K562 (cell line): ENCODE measurements around the gene GGNBP2. TPM values are rescaled to one million over a fixed set of nuclear protein-coding genes. Genes with fewer than 3 reads are reported as not detected.
A peak's percentile ranks its signal among the peaks of the same experiment; 100 is the strongest.

ENCODE experiments used
- BHLHE40 ChIP-seq: IDR thresholded peaks from 2 replicates; pipeline ENCODE4 v1.6.1; 2011; ENCODE audit warnings: low read length, improper control_type of control experiment
- CTCF ChIP-seq, 3 experiments: IDR thresholded peaks in 2 of 3; conservative IDR thresholded peaks in 1 of 3; 2 replicates each; pipeline ENCODE4 v1.5.1; 2011 to 2012; ENCODE audit warnings: low read length in 3 of 3, mild to moderate bottlenecking in 3 of 3, control low read depth in 2 of 3, improper control_type of control experiment in 1 of 3, inconsistent platforms in 1 of 3, low read depth in 1 of 3, mixed read lengths in 1 of 3, moderate library complexity in 1 of 3; ENCODE audit not compliant: insufficient read depth in 2 of 3
- FOXA1 ChIP-seq: fragments of 450-650 bp; IDR thresholded peaks from 2 replicates; pipeline ENCODE4 v1.6.1; 2016; ENCODE audit warnings: mild to moderate bottlenecking, borderline replicate concordance
- GTF2E2 ChIP-seq: fragments of 200-800 bp; sonication (Bioruptor generic); IDR thresholded peaks from 2 replicates; pipeline ENCODE4 v1.6.1; 2016; ENCODE audit warnings: missing genetic modification characterization, missing compliant biosample characterization
- HMG20B ChIP-seq: fragments of 250-450 bp; sonication (Bioruptor Pico); IDR thresholded peaks from 2 replicates; pipeline ENCODE4 v1.5.0; 2021; ENCODE audit warnings: mild to moderate bottlenecking
- KAT8 ChIP-seq: fragments of 450-650 bp; IDR thresholded peaks from 2 replicates; pipeline ENCODE4 v1.6.1; 2016; ENCODE audit warnings: low read depth, mild to moderate bottlenecking
- NR2C1 ChIP-seq, 2 experiments: fragments of 450-650 bp; IDR thresholded peaks; 2 replicates each; pipeline ENCODE4 v1.6.1; 2017; ENCODE audit warnings: mild to moderate bottlenecking in 2 of 2, antibody characterized with exemption in 1 of 2, inconsistent platforms in 1 of 2, missing compliant biosample characterization in 1 of 2, missing genetic modification characterization in 1 of 2
- NR3C1 ChIP-seq: sonication (generic); formaldehyde crosslinking; IDR thresholded peaks from 2 replicates; pipeline ENCODE4 v1.8.1; 2022; ENCODE audit warnings: missing genetic modification reagents
- PREB ChIP-seq: sonication (generic); formaldehyde crosslinking; IDR thresholded peaks from 2 replicates; pipeline ENCODE4 v1.8.1; 2023; ENCODE audit warnings: mild to moderate bottlenecking, missing genetic modification reagents
- RNF2 ChIP-seq: sonication (generic); IDR thresholded peaks from 2 replicates; pipeline ENCODE4 v1.6.1; 2016
- polyA plus RNA-seq, 8 experiments: library from polyadenylated mRNA; depleted of rRNA in 4 of 8; stranded (reverse) in 5 of 8; unstranded in 3 of 8; fragments of >200 nt; fragmentation: Nextera tagmentation in 2 of 8; fragmentation: Illumina TruSeq in 1 of 8; extraction: Ambion mirVana in 2 of 8; extraction: Trizol in 1 of 8; gene quantifications; 2 replicates each; pipeline versions ENCODE4 v1.2.1 to v1.2.3, GENCODE V29; 2011 to 2014; ENCODE audit warnings: inconsistent platforms in 1 of 8, missing spikeins in 1 of 8
- total RNA-seq, 7 experiments: library from RNA; depleted of rRNA in 6 of 7; stranded (reverse); fragments of >200 nt in 6 of 7; fragmentation: Illumina TruSeq in 2 of 7; extraction: Trizol in 2 of 7; gene quantifications; 2 replicates each; pipeline versions ENCODE4 v1.2.1 to v1.2.3, GENCODE V29; 2011 to 2021; ENCODE audit warnings: low replicate concordance in 1 of 7
- TF ChIP-seq, protein P1 (sequence below): fragments of 250-450 bp; sonication (Bioruptor Pico); IDR thresholded peaks from 2 replicates; pipeline ENCODE4 v1.4.0; 2020; ENCODE audit warnings: mild to moderate bottlenecking, moderate library complexity
- TF ChIP-seq, protein P2 (sequence below): sonication (generic); formaldehyde crosslinking; IDR thresholded peaks from 2 replicates; pipeline ENCODE4 v1.8.0; 2023; ENCODE audit warnings: mild to moderate bottlenecking, missing genetic modification reagents
- TF ChIP-seq, protein P3 (sequence below): fragments of 450-650 bp; formaldehyde crosslinking; IDR thresholded peaks from 2 replicates; pipeline ENCODE4 v1.4.0; 2020; ENCODE audit warnings: mild to moderate bottlenecking, moderate library complexity

Gene GGNBP2
- total and polyA plus RNA-seq, 9 of the 15 experiments (the other 6 are each of a cell fraction or from before 2014, with no cell fraction given): 35.7 to 96.6 (median 64.1) TPM

GRCh38 chr17:36534840-36535668 is 9.7 kb upstream of the GGNBP2 start, which contains the start of the genes MYO19 and PIGW (continued):
- peak; percentile 15 to 30 (median 26); a peak in 1 of 6 replicates for TF ChIP-seq CTCF (IDR thresholded peaks at IDR 0.05 in 2 of 3, conservative IDR thresholded peaks at IDR 0.05 in 1 of 3; ENCODE audit: insufficient read depth in 2 of 3, low read depth in 1 of 3, low read length in 3 of 3)
- TF ChIP-seq BHLHE40: peak; percentile 84
- TF ChIP-seq, protein P1, sequence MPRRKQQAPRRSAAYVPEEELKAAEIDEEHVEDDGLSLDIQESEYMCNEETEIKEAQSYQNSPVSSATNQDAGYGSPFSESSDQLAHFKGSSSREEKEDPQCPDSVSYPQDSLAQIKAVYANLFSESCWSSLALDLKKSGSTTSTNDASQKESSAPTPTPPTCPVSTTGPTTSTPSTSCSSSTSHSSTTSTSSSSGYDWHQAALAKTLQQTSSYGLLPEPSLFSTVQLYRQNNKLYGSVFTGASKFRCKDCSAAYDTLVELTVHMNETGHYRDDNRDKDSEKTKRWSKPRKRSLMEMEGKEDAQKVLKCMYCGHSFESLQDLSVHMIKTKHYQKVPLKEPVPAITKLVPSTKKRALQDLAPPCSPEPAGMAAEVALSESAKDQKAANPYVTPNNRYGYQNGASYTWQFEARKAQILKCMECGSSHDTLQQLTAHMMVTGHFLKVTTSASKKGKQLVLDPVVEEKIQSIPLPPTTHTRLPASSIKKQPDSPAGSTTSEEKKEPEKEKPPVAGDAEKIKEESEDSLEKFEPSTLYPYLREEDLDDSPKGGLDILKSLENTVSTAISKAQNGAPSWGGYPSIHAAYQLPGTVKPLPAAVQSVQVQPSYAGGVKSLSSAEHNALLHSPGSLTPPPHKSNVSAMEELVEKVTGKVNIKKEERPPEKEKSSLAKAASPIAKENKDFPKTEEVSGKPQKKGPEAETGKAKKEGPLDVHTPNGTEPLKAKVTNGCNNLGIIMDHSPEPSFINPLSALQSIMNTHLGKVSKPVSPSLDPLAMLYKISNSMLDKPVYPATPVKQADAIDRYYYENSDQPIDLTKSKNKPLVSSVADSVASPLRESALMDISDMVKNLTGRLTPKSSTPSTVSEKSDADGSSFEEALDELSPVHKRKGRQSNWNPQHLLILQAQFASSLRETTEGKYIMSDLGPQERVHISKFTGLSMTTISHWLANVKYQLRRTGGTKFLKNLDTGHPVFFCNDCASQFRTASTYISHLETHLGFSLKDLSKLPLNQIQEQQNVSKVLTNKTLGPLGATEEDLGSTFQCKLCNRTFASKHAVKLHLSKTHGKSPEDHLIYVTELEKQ (CRISPR knock-in tag): no peak
- TF ChIP-seq NR3C1: 0 out of 2 replicates have a peak, but pooled peaks have one; percentile 42
- TF ChIP-seq, protein P2, sequence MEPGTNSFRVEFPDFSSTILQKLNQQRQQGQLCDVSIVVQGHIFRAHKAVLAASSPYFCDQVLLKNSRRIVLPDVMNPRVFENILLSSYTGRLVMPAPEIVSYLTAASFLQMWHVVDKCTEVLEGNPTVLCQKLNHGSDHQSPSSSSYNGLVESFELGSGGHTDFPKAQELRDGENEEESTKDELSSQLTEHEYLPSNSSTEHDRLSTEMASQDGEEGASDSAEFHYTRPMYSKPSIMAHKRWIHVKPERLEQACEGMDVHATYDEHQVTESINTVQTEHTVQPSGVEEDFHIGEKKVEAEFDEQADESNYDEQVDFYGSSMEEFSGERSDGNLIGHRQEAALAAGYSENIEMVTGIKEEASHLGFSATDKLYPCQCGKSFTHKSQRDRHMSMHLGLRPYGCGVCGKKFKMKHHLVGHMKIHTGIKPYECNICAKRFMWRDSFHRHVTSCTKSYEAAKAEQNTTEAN (CRISPR knock-in tag): peak; percentile 28; the same call in 1 of the 2 replicates
- 0 out of 2 replicates have a peak, but pooled peaks have one; percentile 51 for TF ChIP-seq PREB (CRISPR knock-in tag)
- no peak for TF ChIP-seq KAT8
- TF ChIP-seq HMG20B (CRISPR knock-in tag): no peak
- peak; percentile 95 for TF ChIP-seq GTF2E2 (tag)
- TF ChIP-seq, protein P3, sequence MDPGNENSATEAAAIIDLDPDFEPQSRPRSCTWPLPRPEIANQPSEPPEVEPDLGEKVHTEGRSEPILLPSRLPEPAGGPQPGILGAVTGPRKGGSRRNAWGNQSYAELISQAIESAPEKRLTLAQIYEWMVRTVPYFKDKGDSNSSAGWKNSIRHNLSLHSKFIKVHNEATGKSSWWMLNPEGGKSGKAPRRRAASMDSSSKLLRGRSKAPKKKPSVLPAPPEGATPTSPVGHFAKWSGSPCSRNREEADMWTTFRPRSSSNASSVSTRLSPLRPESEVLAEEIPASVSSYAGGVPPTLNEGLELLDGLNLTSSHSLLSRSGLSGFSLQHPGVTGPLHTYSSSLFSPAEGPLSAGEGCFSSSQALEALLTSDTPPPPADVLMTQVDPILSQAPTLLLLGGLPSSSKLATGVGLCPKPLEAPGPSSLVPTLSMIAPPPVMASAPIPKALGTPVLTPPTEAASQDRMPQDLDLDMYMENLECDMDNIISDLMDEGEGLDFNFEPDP: no peak
- TF ChIP-seq RNF2: peak; percentile 49; the same call in 1 of the 2 replicates
- TF ChIP-seq FOXA1: no peak
- 0 out of 2 replicates have a peak, but pooled peaks have one; percentile 25 for TF ChIP-seq NR2C1 (IDR thresholded peaks at IDR 0.05)
- TF ChIP-seq NR2C1 (tag; IDR thresholded peaks at IDR 0.05): no peak
